KG1 (cell line): ENCODE results near the gene SHISA5.
A peak's percentile ranks its signal among the peaks of the same experiment; 100 is the strongest.

Experiments used
- DNase-seq: peaks from one replicate; lab custom pipeline; 2025; lab: John Stamatoyannopoulos, UW

SHISA5 gene

DNA sequence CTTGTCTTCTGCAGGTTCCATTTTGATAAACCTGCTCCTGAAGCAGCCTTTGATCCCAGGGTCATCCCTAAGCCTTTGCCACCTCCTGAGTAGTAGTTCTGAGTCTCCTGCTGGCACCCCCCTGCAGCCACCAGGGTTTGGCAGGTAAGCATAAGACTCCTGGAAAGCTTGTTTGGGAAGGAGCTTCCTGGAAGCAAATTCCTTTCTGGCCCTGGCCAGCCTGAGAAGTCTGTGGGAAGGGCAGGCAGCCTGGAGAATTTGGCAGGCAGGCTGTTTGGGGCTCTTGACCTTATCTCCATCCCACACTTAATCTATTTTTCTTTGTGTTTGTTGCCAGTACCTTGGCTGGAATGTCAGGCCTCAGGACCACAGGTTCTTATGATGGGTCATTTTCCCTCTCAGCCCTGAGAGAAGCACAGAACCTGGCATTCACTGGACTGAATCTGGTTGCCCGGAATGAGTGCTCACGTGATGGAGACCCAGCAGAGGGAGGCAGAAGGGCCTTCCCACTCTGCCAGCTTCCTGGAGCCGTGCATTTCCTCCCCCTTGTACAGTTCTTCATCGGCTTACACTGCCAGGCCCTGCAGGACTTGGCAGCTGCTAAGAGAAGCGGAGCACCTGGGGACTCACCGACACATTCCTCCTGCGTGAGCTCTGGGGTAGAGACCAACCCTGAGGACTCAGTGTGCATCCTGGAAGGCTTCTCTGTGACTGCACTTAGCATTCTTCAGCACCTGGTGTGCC lies 44.0 kb downstream of the SHISA5 start:
- no peak for DNase-seq

DNA sequence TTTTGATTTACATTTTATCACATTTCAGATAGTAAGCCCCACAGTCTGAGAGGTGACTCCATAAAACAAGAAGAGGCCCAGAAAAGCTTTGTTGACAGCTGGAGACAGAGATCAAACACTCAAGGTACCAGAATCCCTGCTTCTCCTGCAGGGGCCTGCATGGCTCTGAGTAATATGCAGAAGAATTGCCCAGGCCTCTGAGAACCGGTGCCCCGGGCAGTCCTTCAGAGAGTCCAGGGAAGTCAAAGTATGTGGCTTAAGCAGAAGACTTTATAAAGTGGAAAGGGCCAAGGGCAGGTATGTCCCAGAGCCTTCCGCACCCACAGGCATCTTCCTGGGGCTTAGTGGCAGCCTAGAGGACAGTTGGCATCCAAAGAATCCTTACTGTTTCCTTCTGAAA lies 44.6 kb downstream of the SHISA5 start:
- DNase-seq = no peak

DNA sequence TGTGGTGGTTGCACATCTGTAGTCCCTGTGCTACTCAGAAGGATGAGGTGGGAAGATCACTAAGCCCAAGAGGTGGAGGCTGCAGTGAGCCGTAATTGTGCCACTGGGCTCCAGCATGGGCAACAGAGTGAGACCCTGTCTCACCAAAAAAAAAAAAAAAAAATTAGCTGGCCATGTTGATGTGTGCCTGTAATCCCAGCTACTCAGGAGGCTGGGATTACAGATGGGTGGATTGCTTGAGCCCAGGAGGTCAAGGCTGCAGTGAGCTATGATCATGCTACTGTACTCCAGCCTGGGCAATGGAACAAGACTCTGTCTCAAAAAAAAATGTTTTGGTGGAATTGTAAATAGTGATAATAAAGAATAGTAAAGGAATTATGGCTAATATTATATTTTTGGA lies 47.5 kb downstream of the SHISA5 start:
- no peak for DNase-seq

DNA sequence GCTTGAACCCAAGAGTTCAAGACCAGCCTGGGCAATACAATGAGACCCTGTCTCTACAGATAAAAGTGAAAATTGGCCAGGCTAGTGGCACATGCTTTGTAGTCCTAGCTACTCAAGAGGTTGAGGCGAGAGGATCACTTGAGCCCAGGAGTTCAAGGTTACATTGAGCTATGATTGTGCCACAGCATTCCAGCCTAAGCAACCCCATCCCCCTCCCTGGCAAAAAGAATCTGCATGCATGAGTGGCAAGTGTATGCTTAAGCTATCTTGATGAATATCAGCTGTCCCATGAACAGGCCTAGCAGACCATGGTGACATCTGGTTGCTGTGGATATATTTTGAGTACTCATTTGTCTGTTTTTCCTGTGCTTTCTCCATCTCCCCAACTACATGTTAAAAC lies 52.7 kb downstream of the SHISA5 start:
- no peak for DNase-seq

DNA sequence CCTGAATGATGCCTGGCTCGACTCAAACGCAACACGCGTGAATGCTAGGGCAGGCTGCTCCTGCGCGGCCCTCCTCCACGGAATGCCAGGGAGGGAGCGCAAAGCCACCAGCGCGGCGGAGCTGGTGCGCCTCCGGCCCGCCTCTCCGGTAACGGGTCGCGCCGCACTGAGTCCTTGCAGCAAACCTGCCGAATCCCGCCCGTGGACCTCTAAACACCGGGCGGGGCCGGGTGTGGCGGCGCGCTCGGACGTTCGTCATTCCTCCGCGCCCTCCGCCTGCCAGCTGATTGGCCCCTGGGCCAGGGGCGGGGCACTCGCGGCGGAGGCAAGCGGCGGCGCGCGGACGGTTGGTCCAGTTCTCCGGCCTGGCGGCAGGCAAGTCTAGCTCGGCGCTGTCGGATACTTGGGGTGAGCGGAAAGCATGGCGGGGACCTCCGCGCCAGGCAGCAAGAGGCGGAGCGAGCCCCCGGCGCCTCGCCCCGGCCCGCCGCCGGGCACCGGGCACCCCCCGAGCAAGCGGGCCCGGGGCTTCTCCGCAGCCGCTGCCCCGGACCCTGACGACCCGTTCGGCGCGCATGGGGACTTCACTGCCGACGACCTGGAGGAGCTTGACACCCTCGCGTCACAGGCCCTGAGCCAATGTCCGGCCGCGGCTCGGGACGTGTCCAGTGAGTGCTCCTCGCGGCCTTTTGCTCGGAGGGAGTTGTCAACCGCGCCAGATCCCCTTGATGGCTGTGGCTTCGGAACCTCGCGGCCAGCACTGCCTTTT lies 57.4 kb downstream of the SHISA5 start, which contains the start of gene ATRIP:
ATRIP (plus strand) TSS at position 313 of the 769 bp plus-strand sequence; CDS start at position 422, 109 bp downstream.
- DNase-seq = peak; percentile 73

DNA sequence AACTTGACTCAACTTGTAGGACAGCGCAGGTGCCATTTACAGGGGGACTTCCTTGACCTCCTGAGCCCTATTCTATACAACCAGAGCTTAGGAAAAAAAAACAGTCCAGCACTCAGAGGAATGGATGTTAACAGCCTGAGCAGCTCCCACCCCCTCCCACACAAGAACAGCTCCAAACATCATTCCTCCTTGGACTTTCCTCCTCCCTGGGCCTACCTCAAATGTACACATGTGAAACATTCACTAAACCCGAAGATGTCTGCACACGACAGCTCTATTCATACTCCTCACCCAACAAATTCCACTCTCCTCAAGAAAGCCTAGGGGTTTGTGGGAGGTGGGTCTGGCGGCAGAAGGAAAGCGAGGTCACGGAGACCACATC lies 57.9 kb downstream of the SHISA5 start:
- DNase-seq = no peak

DNA sequence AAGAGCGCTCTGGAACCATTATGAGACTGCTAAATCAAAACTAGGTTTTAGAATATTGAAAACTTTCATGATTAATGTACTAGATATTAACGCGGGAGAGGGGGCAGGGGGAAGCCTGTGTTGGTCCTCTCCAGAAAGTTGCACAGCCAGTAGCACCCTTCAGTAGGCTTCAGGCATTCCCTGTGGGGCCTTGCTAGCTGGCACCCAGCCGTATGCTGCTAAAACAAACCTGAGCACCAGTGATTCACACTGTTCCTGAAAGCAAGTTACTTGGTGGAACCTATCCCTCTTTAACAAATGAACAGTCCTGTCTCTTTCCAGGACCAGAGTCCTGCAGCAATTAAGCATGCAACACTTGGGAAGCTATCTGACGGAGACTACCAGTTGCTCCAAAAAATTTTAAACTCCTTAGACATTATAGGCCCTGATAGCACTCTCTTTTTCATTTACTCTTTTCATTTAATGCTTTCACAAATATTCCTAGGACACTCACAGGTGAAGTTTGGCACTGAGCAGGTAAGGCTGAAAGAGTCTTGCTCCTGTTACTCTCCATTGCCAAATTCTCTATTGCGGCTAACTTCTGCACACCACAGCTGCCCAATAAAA lies 58.6 kb downstream of the SHISA5 start:
- no peak for DNase-seq

DNA sequence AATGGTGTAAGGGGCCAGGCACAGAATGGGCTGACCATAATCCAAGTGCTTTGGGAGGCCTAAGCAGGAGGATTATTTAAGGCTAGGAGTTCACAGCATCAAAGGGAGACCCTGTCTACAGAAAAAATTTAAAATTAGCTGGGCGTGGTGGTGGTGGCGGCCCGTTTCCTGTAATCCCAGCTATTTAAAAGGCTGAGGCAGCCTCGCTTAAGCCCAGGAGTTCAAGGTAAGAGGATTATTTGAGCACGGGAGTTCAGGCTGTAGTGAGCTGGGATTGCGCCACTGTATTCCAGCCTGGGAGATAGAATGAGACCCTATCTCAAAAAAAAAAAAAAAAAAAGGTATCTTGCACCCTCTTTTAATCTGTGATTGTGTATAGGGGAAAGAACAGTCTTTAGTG lies 62.0 kb downstream of the SHISA5 start:
- DNase-seq = no peak

DNA sequence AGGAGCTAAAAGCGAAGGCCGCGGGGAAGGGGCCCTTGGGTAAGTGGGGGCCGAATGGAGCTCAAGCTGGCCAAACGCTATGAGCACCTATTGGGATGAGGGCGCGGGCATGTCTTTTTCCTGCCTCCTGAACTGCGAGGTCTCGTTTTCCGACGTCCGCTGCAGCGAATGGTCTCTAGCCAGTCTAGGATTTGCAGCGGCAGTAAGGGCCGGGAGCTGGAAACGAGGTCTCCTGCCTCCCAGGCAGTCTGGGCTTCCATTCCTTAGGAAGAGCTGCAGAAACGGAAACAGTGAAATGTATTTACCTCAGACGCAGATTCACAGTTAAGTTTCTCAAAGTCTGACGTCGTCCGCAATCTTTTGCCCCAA lies 63.4 kb downstream of the SHISA5 start:
- no peak for DNase-seq

DNA sequence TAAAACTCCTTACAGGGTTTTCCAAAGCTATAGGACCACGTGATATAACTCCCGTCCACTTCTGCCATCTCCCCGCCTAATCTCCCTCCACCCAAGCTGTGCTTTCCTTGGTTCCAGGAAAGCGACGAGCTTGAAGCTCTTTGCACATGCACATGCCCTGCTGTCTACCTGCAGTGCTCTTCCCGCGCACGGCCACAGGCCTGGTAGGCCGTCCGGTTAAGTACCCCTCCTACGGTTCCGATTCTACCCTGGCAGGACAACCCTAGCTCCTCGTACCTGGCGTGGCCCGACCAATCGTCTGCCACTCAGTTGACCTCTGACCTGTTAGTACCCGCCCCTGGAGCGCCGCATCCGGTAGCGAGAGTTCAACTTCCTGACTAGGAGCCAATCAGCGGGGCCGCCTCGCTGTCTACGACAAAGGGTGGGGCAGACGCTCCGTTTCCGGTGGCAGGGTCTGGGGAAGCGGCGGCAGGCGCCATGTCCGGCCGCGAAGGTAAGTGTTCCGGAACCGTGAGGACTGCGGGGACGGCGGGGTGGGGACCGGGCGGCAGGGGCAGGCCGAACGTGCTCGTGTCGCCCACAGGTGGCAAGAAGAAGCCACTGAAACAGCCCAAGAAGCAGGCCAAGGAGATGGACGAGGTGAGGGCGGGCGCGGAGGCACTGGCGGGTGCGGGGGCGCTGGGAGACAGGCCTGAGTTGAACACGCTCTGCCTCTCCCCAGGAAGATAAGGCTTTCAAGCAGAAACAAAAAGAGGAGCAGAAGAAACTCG lies 64.0 kb downstream of the SHISA5 start, which contains the start of the genes CCDC51 and TMA7:
CCDC51 (minus strand) TSS at position 300 of the 770 bp plus-strand sequence. CDS start 4,991 bp downstream, outside the sequence.
TMA7 (plus strand) TSS at position 438 of the 770 bp plus-strand sequence; CDS start at position 478, 40 bp downstream.
- peak; percentile 95 for DNase-seq

DNA sequence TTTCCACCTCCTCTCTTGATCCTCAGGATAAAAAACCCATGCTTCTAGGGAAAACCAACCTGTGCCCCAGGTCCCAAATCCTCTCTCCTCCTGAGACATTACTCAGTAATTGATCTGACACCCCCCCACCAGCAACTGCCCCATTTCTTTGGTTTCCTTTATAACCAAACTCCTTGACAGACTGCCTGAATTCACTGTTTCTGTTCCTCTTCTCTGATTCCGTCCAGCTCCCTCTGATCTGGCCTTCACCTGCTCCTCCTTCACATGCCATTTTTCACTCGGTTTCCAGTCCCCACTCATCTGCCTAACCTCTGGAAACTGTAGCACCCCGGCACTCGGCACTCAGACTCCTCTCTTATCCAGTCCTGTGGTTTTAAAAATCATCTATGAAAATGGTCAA lies 66.2 kb downstream of the SHISA5 start:
- DNase-seq = no peak

DNA sequence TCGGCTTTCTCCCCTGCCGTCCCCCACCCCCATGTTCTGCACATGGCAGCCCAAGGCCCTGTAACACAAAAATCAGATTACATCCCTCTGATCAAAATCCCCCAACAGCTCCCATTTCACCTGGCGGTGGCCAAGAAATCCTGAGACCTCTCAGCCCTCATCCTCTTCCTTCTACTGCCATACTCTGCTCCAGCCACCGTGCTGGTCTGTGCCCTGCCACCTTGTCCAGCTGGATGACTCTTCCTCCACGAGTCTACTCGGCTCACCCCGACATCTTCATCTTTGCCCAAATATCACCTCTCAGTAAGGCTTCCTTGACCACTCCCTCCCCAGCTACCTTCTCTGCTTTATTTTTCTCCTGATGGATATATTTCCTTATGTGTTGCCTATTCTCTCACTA lies 67.1 kb downstream of the SHISA5 start:
- DNase-seq = no peak

DNA sequence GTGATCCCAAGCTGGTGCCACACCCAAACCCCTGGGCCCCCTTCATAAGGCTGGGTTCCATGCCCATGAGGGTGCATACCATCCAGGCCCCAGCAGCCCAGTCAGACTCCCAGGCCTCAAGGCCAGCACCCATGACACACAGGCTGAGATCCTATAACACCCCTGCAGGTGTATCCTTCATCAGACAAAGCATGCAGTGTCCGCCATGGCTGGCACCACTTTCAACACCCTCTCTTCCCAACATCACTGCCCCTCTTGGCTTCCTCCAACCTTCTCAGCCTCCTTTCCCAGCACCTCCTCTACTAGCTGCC lies 67.5 kb downstream of the SHISA5 start:
- no peak for DNase-seq

DNA sequence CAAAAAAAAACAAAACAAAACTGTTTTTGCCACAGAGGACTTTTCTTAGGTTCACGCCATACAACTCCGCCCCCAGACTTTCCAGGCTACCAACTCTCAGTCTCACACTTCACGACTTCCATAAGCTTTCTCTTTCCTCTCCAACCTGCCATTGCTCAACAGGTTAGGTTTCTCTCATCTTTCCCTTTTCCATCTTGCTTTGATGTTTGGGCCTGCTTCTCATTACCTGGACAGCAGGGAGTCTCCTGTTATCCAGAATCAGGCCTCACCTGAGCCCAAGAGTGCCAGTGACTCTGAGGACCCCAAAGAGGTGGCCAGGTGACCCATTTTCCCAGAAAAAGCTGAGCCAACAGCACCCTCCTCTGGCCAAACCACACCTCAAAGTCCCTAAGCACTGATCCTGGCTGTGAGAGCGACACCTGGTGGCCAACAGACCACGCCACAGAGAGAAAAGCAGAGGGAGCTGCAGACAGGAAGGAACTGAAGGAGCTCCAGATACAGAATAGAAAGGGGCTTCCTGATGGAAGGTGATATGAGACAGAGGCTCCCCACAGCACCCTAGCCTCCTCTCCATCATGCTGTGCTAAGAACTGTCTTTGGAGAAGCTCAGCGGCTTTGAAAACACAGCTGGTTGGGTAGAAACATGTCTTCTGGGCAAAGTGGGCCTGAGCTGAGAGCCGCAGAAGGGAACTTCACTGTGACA lies 68.0 kb downstream of the SHISA5 start:
- peak; percentile 78 for DNase-seq

DNA sequence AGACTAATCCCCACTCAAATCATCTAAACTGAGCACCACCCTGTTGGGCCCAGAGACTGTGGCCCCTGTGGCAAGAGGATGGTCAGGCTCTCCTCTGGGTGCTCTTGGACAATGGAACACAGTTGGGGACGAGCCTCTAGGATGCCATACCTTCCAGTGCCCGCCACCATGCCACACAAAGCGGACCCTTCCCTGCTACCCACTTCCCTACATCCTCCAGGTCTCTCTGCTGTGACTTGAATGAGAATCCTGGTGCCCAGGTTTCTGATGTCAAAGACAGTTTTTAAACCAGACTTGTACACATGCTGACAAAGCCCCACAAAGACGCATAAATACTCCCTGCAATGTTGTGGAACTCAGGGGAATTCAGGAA lies 68.8 kb downstream of the SHISA5 start:
- no peak for DNase-seq

DNA sequence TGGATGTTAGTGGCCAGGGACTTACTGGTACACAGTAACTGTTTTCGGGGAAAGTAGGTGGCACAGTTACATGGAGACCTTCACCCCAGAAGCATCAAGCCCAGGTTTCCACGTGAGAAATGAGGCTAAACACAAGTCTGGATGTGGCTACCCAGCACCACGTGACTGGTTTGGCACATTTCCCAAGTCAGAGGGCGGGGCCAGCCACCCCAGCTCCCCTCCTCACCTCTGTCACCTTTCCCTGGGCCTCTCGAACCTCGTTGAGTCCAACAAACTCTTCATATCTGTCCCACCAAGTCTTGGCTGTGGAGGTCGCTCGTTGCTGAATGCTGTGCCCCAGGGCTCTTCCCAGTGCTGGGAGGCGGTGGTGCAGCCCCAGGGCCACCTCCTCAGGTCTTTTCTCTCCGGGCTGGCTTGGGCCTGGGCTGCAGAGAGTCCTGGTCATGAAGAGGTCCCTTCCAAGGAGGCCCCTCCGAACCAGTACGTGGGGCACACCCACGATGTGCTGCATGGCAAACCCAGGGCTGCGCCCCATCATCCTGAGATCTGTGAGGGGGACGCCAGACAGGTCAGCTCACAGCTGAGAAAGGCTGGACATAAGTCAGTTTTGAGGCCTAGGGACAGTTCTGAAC lies 69.3 kb downstream of the SHISA5 start:
- no peak for DNase-seq

DNA sequence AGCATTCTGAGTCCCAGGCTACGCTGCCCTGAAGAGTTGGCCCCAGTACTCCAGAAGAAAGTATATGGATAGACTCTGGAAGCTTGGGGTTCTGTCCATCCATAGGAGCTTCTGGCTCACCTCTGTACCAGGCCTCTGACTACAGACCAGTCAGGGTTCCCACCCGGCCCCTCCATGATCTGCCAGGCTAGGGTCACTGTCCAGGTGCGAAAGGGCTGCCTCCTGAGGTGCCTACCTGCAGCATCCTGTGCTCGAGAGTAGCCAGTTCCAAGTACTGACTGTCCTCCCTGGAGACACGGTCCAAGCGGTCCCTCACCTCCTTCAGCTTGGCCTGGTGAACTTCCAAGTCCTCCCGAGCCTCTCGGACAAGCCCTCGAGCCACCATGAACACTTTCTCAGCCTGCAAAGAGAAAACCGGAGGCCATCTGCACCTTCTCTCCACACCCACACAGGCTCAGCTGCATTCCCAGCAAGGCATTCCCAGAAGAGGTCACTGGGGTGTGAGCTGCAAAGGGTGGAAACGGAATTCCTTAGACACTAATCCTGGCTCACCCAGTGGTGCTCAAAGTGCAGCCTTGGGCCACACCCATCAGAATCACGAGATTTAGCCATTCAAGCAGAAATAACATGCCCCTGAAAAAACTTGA lies 70.4 kb downstream of the SHISA5 start:
- DNase-seq = no peak

DNA sequence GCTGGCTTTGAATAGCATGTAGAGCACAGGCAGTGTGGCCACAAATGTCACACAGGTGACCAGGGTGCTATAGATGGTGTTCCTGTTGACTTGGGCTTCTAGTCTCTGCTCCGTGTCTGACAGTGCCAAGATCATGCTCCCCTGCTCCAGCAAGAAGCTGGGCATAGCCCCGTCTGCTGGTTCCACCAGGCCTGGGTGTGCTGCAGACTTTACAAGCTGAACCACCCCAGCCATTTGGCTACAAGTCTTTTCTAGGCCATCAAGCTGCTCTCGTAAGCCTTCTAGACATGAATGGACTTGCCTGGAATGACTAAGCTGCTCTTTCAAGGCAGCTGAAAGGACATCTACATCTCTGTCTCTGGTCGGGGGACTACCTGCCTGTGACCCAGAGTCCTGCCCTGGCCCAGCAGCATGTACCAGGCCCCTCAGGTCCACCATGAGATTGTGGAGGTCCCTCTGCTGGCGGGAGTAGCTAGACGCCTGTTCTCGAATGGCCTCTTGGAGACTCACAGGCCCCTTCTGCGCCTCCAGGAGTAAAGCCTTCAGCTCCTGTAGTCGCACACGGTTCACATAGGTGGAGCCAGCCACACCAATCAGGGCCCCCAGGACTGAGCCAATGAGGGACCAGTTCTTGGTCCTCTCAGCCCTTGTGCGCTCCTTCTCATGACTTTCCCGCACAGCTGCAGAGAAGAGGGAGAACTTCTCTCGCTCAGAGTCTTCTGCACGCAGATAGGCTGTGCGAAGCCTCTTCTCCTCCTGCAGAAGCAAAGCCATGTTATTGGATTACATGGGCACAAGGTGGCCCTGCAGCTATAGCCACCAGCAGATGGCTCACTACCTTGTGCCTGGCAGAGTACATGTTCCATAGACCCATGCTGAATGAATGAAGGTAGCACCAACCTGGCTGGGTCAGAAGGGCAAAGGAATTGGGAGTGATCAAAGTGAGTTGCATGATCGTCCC lies 71.3 kb downstream of the SHISA5 start:
- DNase-seq = no peak

DNA sequence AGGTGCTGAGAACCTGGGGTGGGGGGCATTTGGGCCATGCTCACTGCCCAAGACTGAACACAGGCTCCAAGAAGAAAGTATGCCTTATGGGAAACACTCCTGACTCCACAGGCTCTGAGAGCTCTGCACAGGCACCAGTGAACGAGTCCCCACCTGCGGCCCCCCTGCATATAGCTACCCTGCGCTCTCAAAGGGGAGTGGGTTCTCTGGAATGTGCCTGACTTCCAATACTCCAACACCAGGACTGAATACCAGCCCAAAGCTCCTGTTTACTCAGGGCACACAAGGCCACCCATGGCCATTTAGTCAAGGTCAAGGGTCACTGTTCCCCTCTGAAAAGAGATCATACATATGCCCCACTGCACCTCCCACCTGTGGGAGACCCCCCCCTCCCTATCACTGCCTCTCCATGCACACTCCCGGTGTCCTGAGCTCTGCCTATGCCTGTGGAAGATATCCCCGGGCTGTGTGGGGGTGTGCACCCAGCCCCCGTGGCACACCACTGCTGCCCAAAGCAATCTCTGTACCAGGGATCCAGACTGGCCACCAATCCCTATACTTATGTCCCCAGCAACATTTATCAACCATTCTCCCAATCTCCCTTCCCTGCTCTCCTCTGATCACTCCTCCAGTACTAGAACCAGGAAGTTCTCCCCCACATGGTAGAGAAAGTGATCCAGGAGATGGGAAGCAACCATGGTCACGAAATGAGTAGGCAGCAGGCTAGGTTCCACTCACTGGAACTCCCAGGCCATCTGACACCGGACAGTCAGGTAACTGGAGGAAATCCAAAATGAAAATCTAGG lies 72.5 kb downstream of the SHISA5 start:
- DNase-seq = no peak
